Measurements from ENCODE around the gene TECPR2.

- no peak for TF ChIP-seq EZH2phosphoT487 (IDR thresholded peaks at IDR 0.05; ENCODE audit: low read depth, severe bottlenecking, unreplicated experiment)
- no peak for TF ChIP-seq EZH2 (IDR thresholded peaks at IDR 0.05; ENCODE audit: borderline replicate concordance)
- TF ChIP-seq, protein P1, sequence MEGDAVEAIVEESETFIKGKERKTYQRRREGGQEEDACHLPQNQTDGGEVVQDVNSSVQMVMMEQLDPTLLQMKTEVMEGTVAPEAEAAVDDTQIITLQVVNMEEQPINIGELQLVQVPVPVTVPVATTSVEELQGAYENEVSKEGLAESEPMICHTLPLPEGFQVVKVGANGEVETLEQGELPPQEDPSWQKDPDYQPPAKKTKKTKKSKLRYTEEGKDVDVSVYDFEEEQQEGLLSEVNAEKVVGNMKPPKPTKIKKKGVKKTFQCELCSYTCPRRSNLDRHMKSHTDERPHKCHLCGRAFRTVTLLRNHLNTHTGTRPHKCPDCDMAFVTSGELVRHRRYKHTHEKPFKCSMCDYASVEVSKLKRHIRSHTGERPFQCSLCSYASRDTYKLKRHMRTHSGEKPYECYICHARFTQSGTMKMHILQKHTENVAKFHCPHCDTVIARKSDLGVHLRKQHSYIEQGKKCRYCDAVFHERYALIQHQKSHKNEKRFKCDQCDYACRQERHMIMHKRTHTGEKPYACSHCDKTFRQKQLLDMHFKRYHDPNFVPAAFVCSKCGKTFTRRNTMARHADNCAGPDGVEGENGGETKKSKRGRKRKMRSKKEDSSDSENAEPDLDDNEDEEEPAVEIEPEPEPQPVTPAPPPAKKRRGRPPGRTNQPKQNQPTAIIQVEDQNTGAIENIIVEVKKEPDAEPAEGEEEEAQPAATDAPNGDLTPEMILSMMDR (IDR thresholded peaks at IDR 0.05; ENCODE audit: poor library complexity) = no peak
Measured at GRCh38 chr14:102491786-102492530, 129.2 kb downstream of the TECPR2 start.
